SU-DHL-6 (cell line): ENCODE measurements around the gene TP63.

Source experiments
- H2AFZ ChIP-seq: fragments of 200-600 bp; sonication (generic); 2 replicates; pipeline ENCODE4 v1.6.1; 2014; ENCODE audit warnings: low read depth, mild to moderate bottlenecking, moderate library complexity, mixed read lengths, antibody characterized with exemption, low read length; ENCODE audit not compliant: severe bottlenecking
- H3F3A ChIP-seq: fragments of 200-600 bp; shearing (Covaris generic); 2 replicates; pipeline ENCODE4 v1.6.0; 2016; ENCODE audit warnings: antibody characterized with exemption, mild to moderate bottlenecking; ENCODE audit not compliant: insufficient read depth
- H3K27ac ChIP-seq: fragments of 200-600 bp; sonication (generic); 2 replicates; pipeline ENCODE4 v1.5.1; 2016; ENCODE audit warnings: low read depth, mild to moderate bottlenecking, low read length, moderate library complexity, mixed read lengths
- H3K27me3 ChIP-seq: fragments of 200-600 bp; sonication (generic), shearing (Covaris generic); 2 replicates; pipeline ENCODE4 v1.6.0; 2014; ENCODE audit warnings: mild to moderate bottlenecking, low read length
- H3K36me3 ChIP-seq: fragments of 200-600 bp; sonication (generic); 2 replicates; pipeline ENCODE4 v1.6.1; 2014; ENCODE audit warnings: mild to moderate bottlenecking, low read length, mixed read lengths
- H3K4me2 ChIP-seq: fragments of 300-600, 200-600 bp; shearing (Covaris generic), sonication (generic); 2 replicates; pipeline ENCODE4 v1.6.0; 2014; ENCODE audit warnings: low read length, low read depth, mild to moderate bottlenecking; ENCODE audit not compliant: poor library complexity, severe bottlenecking
- H3K4me3 ChIP-seq: fragments of 200-600 bp; sonication (generic); 2 replicates; pipeline ENCODE4 v1.5.1; 2014; ENCODE audit warnings: antibody characterized with exemption, low read length, mild to moderate bottlenecking, mixed read lengths; ENCODE audit not compliant: insufficient read depth, poor library complexity, severe bottlenecking
- H3K79me2 ChIP-seq: fragments of 200-600 bp; sonication (generic); 2 replicates; pipeline ENCODE4 v1.6.1; 2014; ENCODE audit warnings: mild to moderate bottlenecking, low read length, moderate library complexity; ENCODE audit not compliant: insufficient read depth
- H3K9ac ChIP-seq: fragments of 200-600 bp; sonication (generic); 2 replicates; pipeline ENCODE4 v1.7.0; 2014; ENCODE audit warnings: mild to moderate bottlenecking, low read length
- H3K9me2 ChIP-seq: fragments of 200-600 bp; sonication (generic); replicated peaks from 2 replicates; pipeline ENCODE4 v1.6.1; 2014; ENCODE audit warnings: low read length; ENCODE audit not compliant: insufficient read depth
- H3K9me3 ChIP-seq: fragments of 200-600 bp; sonication (generic); 2 replicates; pipeline ENCODE4 v1.6.1; 2014; ENCODE audit warnings: low read length, mixed read lengths; ENCODE audit not compliant: insufficient read depth
- H4K20me1 ChIP-seq: fragments of 200-600 bp; sonication (generic); 2 replicates; pipeline ENCODE4 v1.6.1; 2014; ENCODE audit warnings: low read depth, mild to moderate bottlenecking, antibody characterized with exemption, low read length, moderate library complexity, mixed read lengths
- CTCF ChIP-seq: fragments of 200-600 bp; sonication (generic); IDR thresholded peaks from one replicate; pipeline ENCODE4 v1.5.1; 2017; ENCODE audit warnings: antibody characterized with exemption, mild to moderate bottlenecking, low read length, moderate library complexity; ENCODE audit not compliant: insufficient read depth, poor library complexity, severe bottlenecking
- EZH2phosphoT487 ChIP-seq: fragments of 200-600 bp; sonication (generic), shearing (Covaris generic); conservative IDR thresholded peaks from 2 replicates; pipeline ENCODE4 v1.6.1; 2018; ENCODE audit warnings: mild to moderate bottlenecking, antibody characterized with exemption, low read length, moderate library complexity, mixed read lengths

The TP63 gene

GRCh38 chr3:189824629-189825312 lies 193.6 kb downstream of the TP63 start:
- Histone ChIP-seq H3K4me2 (no peak overlapping the region), H3K27ac (no peak overlapping the region), H3K36me3 (no peaks in the 10 kb centered on the region)

GRCh38 chr3:189826566-189826965 lies 195.4 kb downstream of the TP63 start:
- H3K27ac ChIP-seq = no peak overlapping the region
- H3K9me2 ChIP-seq = no peaks in the 10 kb centered on the region
- TF ChIP-seq EZH2phosphoT487 = no peak
- TF ChIP-seq CTCF = no peak
- no peaks in the 10 kb centered on the region for H4K20me1 ChIP-seq
- H3K9ac ChIP-seq = no peak overlapping the region
- no peak overlapping the region for H2AFZ ChIP-seq
- no peaks in the 10 kb centered on the region for H3K36me3 ChIP-seq
- H3K4me2 ChIP-seq = no peak overlapping the region
- no peak overlapping the region for H3K4me3 ChIP-seq
- no peaks in the 10 kb centered on the region for H3K79me2 ChIP-seq
- no peaks in the 10 kb centered on the region for H3K27me3 ChIP-seq
- no peaks in the 10 kb centered on the region for H3F3A ChIP-seq
- no peaks in the 10 kb centered on the region for H3K9me3 ChIP-seq

More at GRCh38 chr3:189824629-189825312, 193.6 kb downstream of the TP63 start:
- TF ChIP-seq EZH2phosphoT487 (no peak), CTCF (no peak)
- Histone ChIP-seq H3K9me2 (no peaks in the 10 kb centered on the region), H3F3A (no peaks in the 10 kb centered on the region), H3K27me3 (no peaks in the 10 kb centered on the region), H3K79me2 (no peaks in the 10 kb centered on the region), H3K9ac (no peak overlapping the region), H3K4me3 (no peak overlapping the region), H2AFZ (no peak overlapping the region), H3K9me3 (no peaks in the 10 kb centered on the region), H4K20me1 (no peaks in the 10 kb centered on the region)

GRCh38 chr3:189827108-189827507 lies 195.9 kb downstream of the TP63 start:
- no peak overlapping the region for H2AFZ ChIP-seq
- TF ChIP-seq CTCF (no peak), EZH2phosphoT487 (no peak)
- H3K27ac ChIP-seq = no peak overlapping the region
- H3K4me3 ChIP-seq = no peak overlapping the region
- H4K20me1 ChIP-seq = no peaks in the 10 kb centered on the region
- H3F3A ChIP-seq = no peaks in the 10 kb centered on the region
- no peaks in the 10 kb centered on the region for H3K9me3 ChIP-seq
- H3K79me2 ChIP-seq = no peaks in the 10 kb centered on the region
- H3K4me2 ChIP-seq = no peak overlapping the region
- H3K27me3 ChIP-seq = no peaks in the 10 kb centered on the region
- no peaks in the 10 kb centered on the region for H3K9me2 ChIP-seq
- no peaks in the 10 kb centered on the region for H3K36me3 ChIP-seq
- H3K9ac ChIP-seq = no peak overlapping the region
